ENCODE measurements around the gene RRAD. TPM values are rescaled to one million over a fixed set of nuclear protein-coding genes. Genes with fewer than 3 reads are reported as not detected.

Gene RRAD
- polyA plus RNA-seq, 1 donor from 2014 or later: 1.0 TPM

GRCh38 chr16:66927918-66928649 lies 2.7 kb upstream of the RRAD start:
- Histone ChIP-seq H4K20me1 (ENCODE audit: insufficient read depth) (no peaks in the 10 kb centered on the region), H3F3A (ENCODE audit: insufficient read depth, low read length, poor library complexity, severe bottlenecking) (no peaks in the 10 kb centered on the region), H3K9me2 (ENCODE audit: insufficient read depth, low read length) (no peaks in the 10 kb centered on the region), H3K9ac (ENCODE audit: low read length) (no peak overlapping the region), H3K4me2 (ENCODE audit: low read length) (no peak overlapping the region), H3K36me3 (ENCODE audit: insufficient read depth, low read length) (no peaks in the 10 kb centered on the region), H3K27me3 (ENCODE audit: insufficient read depth, low read depth, low read length) (peaks cover 33% of the 10 kb centered on the region), H3K79me2 (replicated peaks; ENCODE audit: insufficient read depth, low read length) (no peaks in the 10 kb centered on the region), H2AFZ (ENCODE audit: low read depth, low read length) (no peak overlapping the region), H3K27ac (ENCODE audit: low read length) (no peak overlapping the region), H3K9me3 (ENCODE audit: low read length) (no peaks in the 10 kb centered on the region), H3K4me3 (ENCODE audit: low read length) (no peak overlapping the region)
- TF ChIP-seq EP300 (conservative IDR thresholded peaks at IDR 0.05; ENCODE audit: poor library complexity, severe bottlenecking) (no peak), POLR2AphosphoS5 (IDR thresholded peaks at IDR 0.05) (no peak), TAF1 (IDR thresholded peaks at IDR 0.05; ENCODE audit: low read depth) (no peak), CTCF (IDR thresholded peaks at IDR 0.05; ENCODE audit: poor library complexity, severe bottlenecking) (no peak)

GRCh38 chr16:66926961-66927436 lies 1.7 kb upstream of the RRAD start:
- Histone ChIP-seq H3K27me3 (ENCODE audit: insufficient read depth, low read depth, low read length) (peaks cover 35% of the 10 kb centered on the region), H4K20me1 (ENCODE audit: insufficient read depth) (no peaks in the 10 kb centered on the region), H3K79me2 (replicated peaks; ENCODE audit: insufficient read depth, low read length) (no peaks in the 10 kb centered on the region), H3K9me2 (ENCODE audit: insufficient read depth, low read length) (no peaks in the 10 kb centered on the region), H3K4me2 (ENCODE audit: low read length) (no peak overlapping the region), H3K36me3 (ENCODE audit: insufficient read depth, low read length) (no peaks in the 10 kb centered on the region), H3K9ac (ENCODE audit: low read length) (peak overlapping the region; percentile 5), H2AFZ (ENCODE audit: low read depth, low read length) (no peak overlapping the region), H3F3A (ENCODE audit: insufficient read depth, low read length, poor library complexity, severe bottlenecking) (no peaks in the 10 kb centered on the region), H3K4me3 (ENCODE audit: low read length) (peak overlapping the region; percentile 46), H3K9me3 (ENCODE audit: low read length) (no peaks in the 10 kb centered on the region), H3K27ac (ENCODE audit: low read length) (peak overlapping the region; percentile 20)
- TF ChIP-seq EZH2 (IDR thresholded peaks at IDR 0.05; ENCODE audit: borderline replicate concordance, insufficient read depth, low read length, poor library complexity, severe bottlenecking): no peak
- no peak for TF ChIP-seq MXI1 (conservative IDR thresholded peaks at IDR 0.05; ENCODE audit: poor library complexity, severe bottlenecking)
- TF ChIP-seq SMC3 (conservative IDR thresholded peaks at IDR 0.05; ENCODE audit: poor library complexity): no peak
- TF ChIP-seq CTCF (IDR thresholded peaks at IDR 0.05; ENCODE audit: poor library complexity, severe bottlenecking): no peak
- TF ChIP-seq TAF1 (IDR thresholded peaks at IDR 0.05; ENCODE audit: low read depth): no peak
- no peak for TF ChIP-seq EP300 (conservative IDR thresholded peaks at IDR 0.05; ENCODE audit: poor library complexity, severe bottlenecking)
- no peak for TF ChIP-seq REST (IDR thresholded peaks at IDR 0.05; ENCODE audit: borderline replicate concordance)
- TF ChIP-seq RAD21 (conservative IDR thresholded peaks at IDR 0.05): no peak
- TF ChIP-seq POLR2AphosphoS5 (IDR thresholded peaks at IDR 0.05): no peak
